Neutrophil (primary cell): Measurements from ENCODE around the gene HLA-DMB.

Experiments
- H3K27ac ChIP-seq: fragments of 200-600 bp; sonication (generic); 2 replicates; pipeline ENCODE4 v1.5.1; 2016; ENCODE audit warnings: mild to moderate bottlenecking, moderate library complexity
- H3K27me3 ChIP-seq: fragments of 200-600 bp; sonication (generic); 2 replicates; pipeline ENCODE4 v1.6.0; 2016; ENCODE audit warnings: mild to moderate bottlenecking
- H3K36me3 ChIP-seq: fragments of 200-600 bp; sonication (generic); 2 replicates; pipeline ENCODE4 v1.5.1; 2017
- H3K4me1 ChIP-seq, 2 experiments: fragments of 200-600 bp in 1 of 2; sonication (generic) in 1 of 2; 1 replicate in 1 of 2; 2 replicates in 1 of 2; pipeline versions ENCODE4 v1.5.1 to v1.6.1; 2013 to 2016; ENCODE audit warnings: low read depth in 1 of 2, low read length in 1 of 2, mild to moderate bottlenecking in 1 of 2, moderate library complexity in 1 of 2; ENCODE audit not compliant: control insufficient read depth in 1 of 2, insufficient read depth in 1 of 2
- H3K4me3 ChIP-seq, 2 experiments: fragments of 200-600 bp in 1 of 2; sonication (generic) in 1 of 2; 1 replicate in 1 of 2; 2 replicates in 1 of 2; pipeline ENCODE4 v1.5.1; 2013 to 2016; ENCODE audit warnings: low read depth in 1 of 2, low read length in 1 of 2, mild to moderate bottlenecking in 1 of 2, moderate library complexity in 1 of 2
- H3K9me3 ChIP-seq: fragments of 200-600 bp; sonication (generic); 2 replicates; pipeline ENCODE4 v1.5.1; 2016
- CTCF ChIP-seq: fragments of 200-600 bp; sonication (generic); IDR thresholded peaks from 2 replicates; pipeline ENCODE4 v1.5.1; 2016; ENCODE audit warnings: antibody characterized with exemption

Gene HLA-DMB

GRCh38 chr6:32932132-32932868 is 8.5 kb downstream of the HLA-DMB start:
- H3K4me3 ChIP-seq, result no peak overlapping the region
- H3K4me1 ChIP-seq, result peaks cover 34% of the 10 kb centered on the region in 2 experiments
- H3K27me3 ChIP-seq, result no peaks in the 10 kb centered on the region
- no peak for TF ChIP-seq CTCF
- no peaks in the 10 kb centered on the region for H3K36me3 ChIP-seq
- H3K27ac ChIP-seq, result no peak overlapping the region
- no peaks in the 10 kb centered on the region for H3K9me3 ChIP-seq

DNA sequence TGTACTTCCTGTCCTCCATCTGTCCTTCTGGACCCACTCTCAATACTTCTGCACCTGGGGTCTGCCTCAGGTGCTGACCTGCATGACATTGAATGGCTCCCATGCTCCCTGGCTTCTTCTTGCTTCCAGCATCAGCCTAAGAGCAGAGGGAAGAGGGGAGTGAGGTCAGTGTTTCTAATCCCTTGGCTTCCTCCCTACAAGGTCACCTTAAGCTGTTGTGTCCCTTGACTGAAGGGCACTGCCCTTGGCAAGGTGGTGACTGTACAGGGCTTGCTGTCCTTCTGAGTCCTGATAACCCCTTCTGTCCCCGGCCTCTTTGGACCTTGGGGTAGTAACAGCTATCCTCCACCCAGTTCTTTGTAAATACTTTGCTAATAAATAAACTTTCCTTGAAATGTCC is 9.6 kb downstream of the HLA-DMB start:
- peaks cover 24% of the 10 kb centered on the region in 2 experiments for H3K4me1 ChIP-seq
- H3K9me3 ChIP-seq, result no peaks in the 10 kb centered on the region
- TF ChIP-seq CTCF, result no peak
- no peaks in the 10 kb centered on the region for H3K27me3 ChIP-seq
- no peaks in the 10 kb centered on the region for H3K36me3 ChIP-seq
- H3K4me3 ChIP-seq, result no peak overlapping the region
- no peak overlapping the region for H3K27ac ChIP-seq

DNA sequence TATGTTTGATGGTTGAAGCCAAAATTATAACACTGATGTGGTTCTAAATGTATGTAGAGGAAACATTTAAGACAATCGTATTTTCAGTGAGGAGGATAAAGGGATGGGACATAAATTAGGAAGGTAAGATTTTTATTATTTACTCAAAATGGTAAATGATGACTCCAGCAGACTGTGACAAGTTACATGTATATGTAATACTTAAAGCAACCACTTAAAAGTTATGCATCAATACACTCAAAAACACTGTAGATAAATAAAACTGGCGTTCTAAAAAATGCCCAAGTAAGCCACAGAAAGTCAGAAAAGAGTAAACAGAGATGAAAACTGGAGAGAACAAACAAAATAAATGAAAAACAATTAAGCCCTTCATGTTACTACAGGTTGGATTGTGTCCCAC is 18.7 kb downstream of the HLA-DMB start:
- TF ChIP-seq CTCF, result no peak
- Histone ChIP-seq H3K4me3 (no peak overlapping the region), H3K4me1 (peaks cover 11 to 15% of the 10 kb centered on the region in 2 experiments), H3K27me3 (no peaks in the 10 kb centered on the region), H3K27ac (no peak overlapping the region), H3K9me3 (no peaks in the 10 kb centered on the region), H3K36me3 (no peaks in the 10 kb centered on the region)

GRCh38 chr6:32920715-32921114 is 20.1 kb downstream of the HLA-DMB start:
- Histone ChIP-seq H3K4me3 (peak overlapping the region in 1 of 2 experiments; percentile 1), H3K9me3 (no peaks in the 10 kb centered on the region), H3K36me3 (no peaks in the 10 kb centered on the region), H3K4me1 (peaks cover 13 to 21% of the 10 kb centered on the region in 2 experiments), H3K27me3 (no peaks in the 10 kb centered on the region), H3K27ac (peak overlapping the region; percentile 69)
- TF ChIP-seq CTCF, result no peak

- TF ChIP-seq CTCF, result no peak
- Histone ChIP-seq H3K27ac (no peak overlapping the region), H3K36me3 (no peaks in the 10 kb centered on the region), H3K4me1 (peaks cover 4 to 8% of the 10 kb centered on the region in 2 experiments), H3K27me3 (no peaks in the 10 kb centered on the region), H3K4me3 (no peak overlapping the region), H3K9me3 (no peaks in the 10 kb centered on the region)
Observed at GRCh38 chr6:32912951-32913350, 27.9 kb downstream of the HLA-DMB start.
